Colonic mucosa (tissue), 4 donors: ENCODE measurements around the gene EVA1B. TPM values are rescaled to one million over a fixed set of nuclear protein-coding genes. Genes with fewer than 3 reads are reported as not detected.
A peak's percentile ranks its signal among the peaks of the same experiment; 100 is the strongest.

Experiments used
- DNase-seq: peaks from one replicate; pipeline ENCODE4 v3.0.0-alpha.2; 2020
- H3K27ac ChIP-seq: fragments of 200-600 bp; one replicate; pipeline ENCODE4 v1.8.0; 2021
- H3K27me3 ChIP-seq: fragments of 200-600 bp; one replicate; pipeline ENCODE4 v1.8.0; 2021
- H3K36me3 ChIP-seq: fragments of 200-600 bp; one replicate; pipeline ENCODE4 v1.8.0; 2021
- H3K4me1 ChIP-seq: fragments of 200-600 bp; one replicate; pipeline ENCODE4 v1.8.0; 2021; ENCODE audit warnings: mild to moderate bottlenecking
- H3K4me3 ChIP-seq: fragments of 200-600 bp; one replicate; pipeline ENCODE4 v1.8.0; 2021
- H3K9ac ChIP-seq, 2 donors: one replicate each; pipeline ENCODE4 v1.7.0; 2013; ENCODE audit warnings: control low read depth in 2 of 2, low read depth in 2 of 2, low read length in 2 of 2
- H3K9me3 ChIP-seq: fragments of 200-600 bp; one replicate; pipeline ENCODE4 v1.8.0; 2021
- intact Hi-C: fragments of 100-400 bp; cut with DNase I; formaldehyde crosslinking; loops from one replicate; pipeline ENCODE4 v1.14.1; 2022
- total RNA-seq, 2 donors: library from RNA; stranded (reverse); fragmentation: NEBNext Ultra II Directional in 1 of 2; extraction: Animal tissue kit (Norgen Biotek cat#: 25700) in 1 of 2; gene quantifications; one replicate each; pipeline ENCODE4 v1.2.1, GENCODE V29; 2021
- TF ChIP-seq, protein P1 (sequence below): fragments of 200-600 bp; IDR thresholded peaks from one replicate; pipeline ENCODE4 v1.8.0; 2022; ENCODE audit warnings: antibody characterized with exemption, mild to moderate bottlenecking
- donor health status: healthy.
- donor health status: DM: no; HTN: no; CAD: no.
- donor health status: DM: no; HTN: no; CAD: no.

EVA1B gene
- total RNA-seq, 2 donors from 2014 or later, result 5.3 to 8.7 TPM

DNA sequence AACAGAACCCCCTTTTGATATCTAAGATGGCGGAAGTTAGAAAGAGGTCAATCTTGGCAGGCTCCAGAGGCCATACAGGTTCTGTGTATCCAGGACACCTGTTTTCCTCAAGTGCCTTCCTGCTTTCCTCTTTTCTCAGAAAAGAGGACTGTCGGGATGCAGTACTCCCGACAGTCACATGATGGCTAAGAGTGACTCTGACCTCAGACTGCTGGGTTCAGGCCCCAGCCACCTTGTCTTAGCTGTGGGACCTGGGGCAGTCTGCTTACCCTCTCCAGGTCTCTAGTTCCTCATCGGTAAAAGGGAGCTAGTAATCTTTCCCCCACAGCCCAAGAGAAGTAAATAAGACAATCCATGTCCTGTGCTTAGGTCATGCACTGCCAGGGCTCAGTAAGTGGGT is 32.4 kb upstream of the EVA1B start:
- Histone ChIP-seq H3K9me3 (no peaks in the 10 kb centered on the region), H3K4me1 (no peaks in the 10 kb centered on the region), H3K27ac (no peak overlapping the region), H3K4me3 (no peak overlapping the region), H3K9ac (no peak overlapping the region), H3K27me3 (no peaks in the 10 kb centered on the region), H3K36me3 (peaks cover 7% of the 10 kb centered on the region)
- DNase-seq, result no peak
- TF ChIP-seq, protein P1, sequence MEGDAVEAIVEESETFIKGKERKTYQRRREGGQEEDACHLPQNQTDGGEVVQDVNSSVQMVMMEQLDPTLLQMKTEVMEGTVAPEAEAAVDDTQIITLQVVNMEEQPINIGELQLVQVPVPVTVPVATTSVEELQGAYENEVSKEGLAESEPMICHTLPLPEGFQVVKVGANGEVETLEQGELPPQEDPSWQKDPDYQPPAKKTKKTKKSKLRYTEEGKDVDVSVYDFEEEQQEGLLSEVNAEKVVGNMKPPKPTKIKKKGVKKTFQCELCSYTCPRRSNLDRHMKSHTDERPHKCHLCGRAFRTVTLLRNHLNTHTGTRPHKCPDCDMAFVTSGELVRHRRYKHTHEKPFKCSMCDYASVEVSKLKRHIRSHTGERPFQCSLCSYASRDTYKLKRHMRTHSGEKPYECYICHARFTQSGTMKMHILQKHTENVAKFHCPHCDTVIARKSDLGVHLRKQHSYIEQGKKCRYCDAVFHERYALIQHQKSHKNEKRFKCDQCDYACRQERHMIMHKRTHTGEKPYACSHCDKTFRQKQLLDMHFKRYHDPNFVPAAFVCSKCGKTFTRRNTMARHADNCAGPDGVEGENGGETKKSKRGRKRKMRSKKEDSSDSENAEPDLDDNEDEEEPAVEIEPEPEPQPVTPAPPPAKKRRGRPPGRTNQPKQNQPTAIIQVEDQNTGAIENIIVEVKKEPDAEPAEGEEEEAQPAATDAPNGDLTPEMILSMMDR, result no peak
- intact Hi-C loops, result no loop called here

DNA sequence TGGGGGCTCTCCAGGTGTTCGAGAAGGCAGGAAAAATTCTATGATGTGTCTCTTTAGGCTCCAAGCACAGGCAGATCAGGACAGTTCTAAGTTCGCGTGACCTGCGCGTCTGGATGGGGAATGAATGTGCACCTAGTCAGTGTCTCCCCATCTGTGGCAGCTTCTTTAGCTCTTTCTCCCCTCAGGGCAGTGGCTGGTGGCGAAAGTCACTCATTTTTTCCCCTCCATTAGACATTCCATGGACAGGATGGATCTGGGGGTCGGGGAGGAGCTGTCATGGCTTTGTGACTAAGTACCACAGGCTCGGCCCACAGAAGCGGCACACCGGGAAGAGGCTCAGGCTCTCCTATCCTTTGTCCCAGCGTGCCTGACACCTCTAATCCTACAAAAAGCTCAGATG is 31.0 kb upstream of the EVA1B start:
- TF ChIP-seq, protein P1, result no peak
- Histone ChIP-seq H3K27ac (no peak overlapping the region), H3K9ac (no peak overlapping the region), H3K27me3 (no peaks in the 10 kb centered on the region), H3K36me3 (peaks cover 7% of the 10 kb centered on the region), H3K4me3 (no peak overlapping the region), H3K4me1 (peaks cover 8% of the 10 kb centered on the region), H3K9me3 (no peaks in the 10 kb centered on the region)
- DNase-seq, result no peak
- intact Hi-C loops, result no loop called here

DNA sequence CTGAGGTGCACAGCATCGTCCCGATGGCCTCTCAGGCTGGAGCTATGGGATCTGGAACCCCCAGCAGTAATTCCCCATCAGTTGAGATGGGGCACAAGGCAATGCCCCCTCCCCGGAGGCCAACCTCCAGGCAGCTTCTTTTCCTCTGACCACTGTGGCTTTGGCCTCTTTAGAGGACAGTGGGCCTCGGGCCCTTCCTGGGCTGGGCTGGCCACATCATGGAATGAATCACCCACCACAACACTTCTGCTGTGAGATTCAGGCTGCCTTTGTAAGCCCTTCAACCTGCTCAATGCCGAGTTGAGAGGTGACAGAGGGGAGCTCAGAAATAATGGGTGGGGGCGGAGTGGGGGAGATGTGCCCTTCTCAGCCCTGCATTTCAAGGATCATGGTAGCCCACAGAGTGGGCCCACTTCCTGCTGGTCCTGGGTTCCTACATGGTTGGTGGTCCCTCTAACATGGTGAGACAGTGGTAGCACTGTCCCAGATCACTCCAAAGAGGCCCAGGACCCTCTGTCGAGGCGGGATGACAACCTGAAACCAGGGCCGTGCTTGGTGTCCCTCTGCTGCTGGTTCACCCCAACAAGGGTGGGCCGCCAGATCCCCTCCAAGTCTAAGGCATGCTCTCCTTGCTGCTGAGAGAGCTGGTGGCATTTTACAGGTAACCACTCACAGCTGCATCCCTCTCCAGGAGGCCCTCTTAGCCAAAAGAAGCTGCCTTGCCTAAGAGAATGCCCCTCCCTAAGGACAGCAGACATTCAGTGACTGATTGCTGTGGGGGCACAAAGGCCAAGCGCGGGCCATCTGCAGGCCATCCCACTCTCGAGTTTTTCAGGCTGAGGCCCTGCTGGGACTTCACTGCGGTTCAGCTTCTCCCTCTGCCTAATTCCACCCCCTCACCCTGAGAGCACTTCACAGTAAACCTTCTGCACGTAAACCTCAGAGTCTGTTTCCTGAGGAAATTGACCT is 29.7 kb upstream of the EVA1B start:
- no peaks in the 10 kb centered on the region for H3K27me3 ChIP-seq
- peaks cover 13% of the 10 kb centered on the region for H3K36me3 ChIP-seq
- no peaks in the 10 kb centered on the region for H3K9me3 ChIP-seq
- peaks cover 8% of the 10 kb centered on the region for H3K4me1 ChIP-seq
- H3K9ac ChIP-seq, result no peak overlapping the region
- TF ChIP-seq, protein P1, result no peak
- intact Hi-C loops, result no loop called here
- H3K4me3 ChIP-seq, result no peak overlapping the region
- no peak for DNase-seq
- H3K27ac ChIP-seq, result no peak overlapping the region

DNA sequence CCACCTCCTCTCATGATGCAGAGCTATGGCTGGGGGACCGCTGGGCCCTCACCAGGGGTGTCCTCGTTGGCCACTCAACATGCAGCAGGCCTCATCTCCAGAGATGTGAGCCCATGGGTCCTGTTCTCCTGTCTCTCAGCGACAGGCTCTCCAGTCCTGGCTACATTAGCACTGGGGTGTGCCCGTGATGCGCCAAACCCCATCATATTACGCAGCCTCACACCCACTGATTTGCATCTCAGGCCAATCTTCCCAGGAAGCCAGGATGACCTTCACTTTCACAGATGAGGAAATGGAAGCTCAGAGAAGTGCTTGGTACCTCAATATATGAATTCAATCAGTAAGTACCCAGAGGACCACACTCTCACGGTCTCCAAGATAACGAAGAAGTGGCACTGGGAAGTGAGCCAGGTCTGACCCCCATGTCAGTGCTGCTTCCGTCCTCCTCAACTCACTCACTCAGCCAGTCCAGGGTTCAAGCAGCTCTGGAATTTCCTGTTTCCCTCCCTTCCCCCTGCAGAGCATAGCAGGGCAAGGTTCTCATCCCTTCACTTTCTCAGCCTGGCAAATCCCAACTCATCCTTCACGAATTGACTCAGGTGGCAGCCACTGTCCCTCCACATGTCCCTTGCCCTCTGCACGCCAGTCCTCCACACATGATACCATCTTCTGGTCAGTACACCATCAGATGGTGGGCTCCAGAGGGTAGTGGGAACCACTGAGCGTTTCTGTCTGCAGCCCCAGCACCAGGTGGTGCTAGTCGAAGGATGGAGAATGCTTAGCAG is 28.9 kb upstream of the EVA1B start:
- Histone ChIP-seq H3K4me3 (no peak overlapping the region), H3K4me1 (peaks cover 8% of the 10 kb centered on the region), H3K27ac (no peak overlapping the region), H3K9ac (no peak overlapping the region), H3K27me3 (no peaks in the 10 kb centered on the region), H3K9me3 (no peaks in the 10 kb centered on the region), H3K36me3 (peaks cover 17% of the 10 kb centered on the region)
- TF ChIP-seq, protein P1, result no peak
- intact Hi-C loops, result no loop called here
- DNase-seq, result no peak

DNA sequence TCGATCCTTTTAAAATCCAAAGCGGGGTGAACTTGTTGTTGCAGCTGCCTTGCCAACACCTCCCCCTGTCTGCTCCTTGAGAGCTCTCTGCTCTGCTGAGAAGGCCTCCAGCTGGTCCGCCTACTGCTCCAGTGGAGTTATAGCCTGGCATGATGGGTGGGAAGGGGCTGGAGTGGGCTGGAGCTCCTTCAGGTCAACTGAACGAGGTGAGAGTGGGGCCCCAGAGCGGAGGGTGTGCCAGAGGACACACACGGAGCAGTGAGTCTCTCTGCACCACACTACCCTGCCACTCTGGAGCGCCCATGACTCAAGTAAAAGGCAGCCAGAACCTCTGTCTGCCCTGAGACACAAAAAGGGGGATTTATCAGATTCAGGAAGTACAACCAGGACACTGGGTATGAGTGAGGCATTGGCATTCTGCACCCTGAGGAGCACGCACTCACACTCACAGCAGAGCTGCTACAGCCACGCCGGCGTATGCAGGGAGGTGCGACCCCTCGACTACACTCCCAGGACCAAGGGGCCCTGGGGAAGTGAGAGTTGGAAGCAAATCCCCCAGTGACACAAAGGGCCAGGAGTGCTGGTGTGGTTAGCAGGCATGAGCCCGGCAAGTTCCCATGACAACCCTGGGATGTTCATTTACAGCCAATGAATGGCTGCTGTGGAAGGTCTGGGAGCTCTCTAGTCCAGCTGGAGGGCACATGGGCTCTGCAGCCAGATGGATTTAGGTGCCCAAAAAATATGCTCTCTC is 28.0 kb upstream of the EVA1B start:
- Histone ChIP-seq H3K9ac (no peak overlapping the region), H3K27me3 (no peaks in the 10 kb centered on the region), H3K9me3 (no peaks in the 10 kb centered on the region), H3K4me3 (no peak overlapping the region), H3K4me1 (peaks cover 8% of the 10 kb centered on the region), H3K27ac (peak overlapping the region; percentile 47), H3K36me3 (peaks cover 24% of the 10 kb centered on the region)
- intact Hi-C loops, result no loop called here
- TF ChIP-seq, protein P1, result no peak
- DNase-seq, result no peak
